CD14-positive monocyte (primary cell): ENCODE measurements around the gene EPHA8. TPM values are rescaled to one million over a fixed set of nuclear protein-coding genes. Genes with fewer than 3 reads are reported as not detected.

Source experiments
- DNase-seq, 3 donors: peaks; one replicate each; pipeline ENCODE4 v3.0.0-alpha.2; 2011 to 2022
- H2AFZ ChIP-seq: 2 replicates; pipeline ENCODE4 v1.6.0; 2012; ENCODE audit warnings: mild to moderate bottlenecking, low read depth, low read length, inconsistent platforms; ENCODE audit not compliant: insufficient read depth, poor library complexity, severe bottlenecking
- H3K27ac ChIP-seq, 2 donors: 1 replicate in 1 of 2; 2 replicates in 1 of 2; pipeline ENCODE4 v1.5.1; 2012 to 2013; ENCODE audit warnings: low read length in 2 of 2, control low read depth in 1 of 2, inconsistent platforms in 1 of 2, low read depth in 1 of 2, mild to moderate bottlenecking in 1 of 2
- H3K27me3 ChIP-seq, 2 donors: one replicate each; pipeline versions ENCODE4 v1.6.0 to v1.6.1; 2011 to 2013; ENCODE audit warnings: low read length in 2 of 2; ENCODE audit not compliant: control insufficient read depth in 2 of 2, insufficient read depth in 2 of 2
- H3K36me3 ChIP-seq, 2 donors: replicated peaks in 1 of 2; 1 replicate in 1 of 2; 2 replicates in 1 of 2; pipeline versions ENCODE4 v1.5.1 to v1.6.1; 2012 to 2013; ENCODE audit warnings: low read length in 2 of 2, control low read depth in 1 of 2, inconsistent platforms in 1 of 2, mild to moderate bottlenecking in 1 of 2; ENCODE audit not compliant: insufficient read depth in 2 of 2, control insufficient read depth in 1 of 2
- H3K4me1 ChIP-seq, 2 donors: 1 replicate in 1 of 2; 2 replicates in 1 of 2; pipeline versions ENCODE4 v1.5.1 to v1.6.1; 2012 to 2013; ENCODE audit warnings: low read length in 2 of 2, control low read depth in 1 of 2, inconsistent platforms in 1 of 2, mild to moderate bottlenecking in 1 of 2, moderate library complexity in 1 of 2; ENCODE audit not compliant: insufficient read depth in 2 of 2, control insufficient read depth in 1 of 2
- H3K4me2 ChIP-seq: replicated peaks from 2 replicates; pipeline ENCODE3; 2012; ENCODE audit warnings: low read length, moderate library complexity, mild to moderate bottlenecking; ENCODE audit not compliant: poor library complexity, severe bottlenecking; ENCODE audit errors: extremely low read depth
- H3K4me3 ChIP-seq, 3 experiments: fragments of 200-600 bp in 1 of 3; sonication (generic) in 1 of 3; replicated peaks in 1 of 3; 1 replicate in 2 of 3; 2 replicates in 1 of 3; pipeline ENCODE4 v1.5.1; 2011 to 2013; ENCODE audit warnings: low read length in 3 of 3, mild to moderate bottlenecking in 3 of 3, control low read depth in 2 of 3, low read depth in 2 of 3, inconsistent platforms in 1 of 3, moderate library complexity in 1 of 3
- H3K79me2 ChIP-seq: 2 replicates; pipeline ENCODE4 v1.6.0; 2012; ENCODE audit warnings: mild to moderate bottlenecking, control low read depth, inconsistent platforms, low read length, moderate library complexity; ENCODE audit not compliant: insufficient read depth
- H3K9ac ChIP-seq: 2 replicates; pipeline ENCODE4 v1.6.0; 2017; ENCODE audit warnings: low read length, mild to moderate bottlenecking; ENCODE audit not compliant: insufficient read depth, poor library complexity, severe bottlenecking
- H3K9me3 ChIP-seq, 2 donors: replicated peaks in 1 of 2; 1 replicate in 1 of 2; 2 replicates in 1 of 2; pipeline versions ENCODE4 v1.5.1 to v1.6.1; 2012 to 2013; ENCODE audit warnings: low read length in 2 of 2, control low read depth in 1 of 2; ENCODE audit not compliant: control insufficient read depth in 1 of 2, insufficient read depth in 1 of 2
- H4K20me1 ChIP-seq: 2 replicates; pipeline ENCODE4 v1.6.0; 2012; ENCODE audit warnings: mild to moderate bottlenecking, low read length, control low read depth, moderate library complexity; ENCODE audit not compliant: insufficient read depth
- H3K27ac Mint-ChIP-seq, 7 donors: one replicate each; pipeline ENCODE4 v1.8.0; 2020; ENCODE audit warnings: mild to moderate bottlenecking in 7 of 7, mixed read lengths in 7 of 7, moderate library complexity in 6 of 7, inconsistent platforms in 2 of 7
- H3K27me3 Mint-ChIP-seq, 3 donors: one replicate each; pipeline ENCODE4 v1.8.0; 2021 to 2022; ENCODE audit warnings: low read depth in 3 of 3, mild to moderate bottlenecking in 3 of 3, mixed read lengths in 3 of 3, moderate library complexity in 3 of 3, inconsistent platforms in 1 of 3
- H3K36me3 Mint-ChIP-seq, 2 donors: one replicate each; pipeline ENCODE4 v1.8.0; 2020; ENCODE audit warnings: mixed read lengths in 2 of 2, inconsistent platforms in 1 of 2, mild to moderate bottlenecking in 1 of 2
- H3K4me1 Mint-ChIP-seq: one replicate; pipeline ENCODE4 v1.8.0; 2020; ENCODE audit warnings: mild to moderate bottlenecking, mixed read lengths
- H3K4me3 Mint-ChIP-seq, 2 donors: one replicate each; pipeline ENCODE4 v1.8.0; 2020; ENCODE audit warnings: mild to moderate bottlenecking in 2 of 2, mixed read lengths in 2 of 2, moderate library complexity in 1 of 2
- H3K9me3 Mint-ChIP-seq, 7 donors: one replicate each; pipeline ENCODE4 v1.8.0; 2020 to 2022; ENCODE audit warnings: mixed read lengths in 7 of 7, mild to moderate bottlenecking in 6 of 7, moderate library complexity in 6 of 7, inconsistent platforms in 2 of 7
- CTCF ChIP-seq: fragments of 200-600 bp; IDR thresholded peaks from one replicate; pipeline ENCODE4 v1.8.0; 2022; ENCODE audit warnings: antibody characterized with exemption, mild to moderate bottlenecking
- WGBS: methylation state at CpG from one replicate; pipeline ENCODE4 v1.1.5; 2013; ENCODE audit warnings: missing lambda C conversion rate; ENCODE audit not compliant: insufficient coverage; 5-methylcytosine and 5-hydroxymethylcytosine counted together
- intact Hi-C, 2 donors: fragments of 100-400 bp; cut with micrococcal nuclease; formaldehyde crosslinking; loops; one replicate each; pipeline versions ENCODE4 v1.15.0 to v1.15.1; 2023
- polyA plus RNA-seq, 3 donors: library from polyadenylated mRNA; depleted of rRNA in 1 of 3; unstranded in 2 of 3; stranded (reverse) in 1 of 3; fragments of 300-500 nt in 2 of 3; fragments of >200 nt in 1 of 3; fragmentation: Illumina TruSeq in 2 of 3; gene quantifications; 1 replicate in 2 of 3; 2 replicates in 1 of 3; pipeline ENCODE4 v1.2.3, GENCODE V29; 2012 to 2021

Gene EPHA8
- polyA plus RNA-seq, 3 donors: 0.04 TPM; not detected in 2

GRCh38 chr1:22600817-22601605, 37.7 kb downstream of the EPHA8 start:
- Mint-ChIP-seq H3K27me3 (peaks cover 1 to 3% (median 3%) of the 10 kb centered on the region in 3 donors), H3K27ac (no peak overlapping the region), H3K9me3 (no peaks in the 10 kb centered on the region), H3K4me3 (no peak overlapping the region), H3K4me1 (no peaks in the 10 kb centered on the region), H3K36me3 (no peaks in the 10 kb centered on the region)
- peaks cover 0 to 1% of the 10 kb centered on the region in 2 donors for H3K27me3 ChIP-seq
- no peaks in the 10 kb centered on the region for H3K79me2 ChIP-seq
- DNase-seq: no peak
- intact Hi-C loops: no loop called here
- H3K4me1 ChIP-seq: no peaks in the 10 kb centered on the region
- no peaks in the 10 kb centered on the region for H4K20me1 ChIP-seq
- no peak overlapping the region for H3K4me2 ChIP-seq
- 91% methylated on average over 37 of the region's 39 CpGs for WGBS
- H3K4me3 ChIP-seq: no peak overlapping the region
- no peak overlapping the region for H3K9ac ChIP-seq
- H3K9me3 ChIP-seq: no peaks in the 10 kb centered on the region
- H3K27ac ChIP-seq: no peak overlapping the region
- no peaks in the 10 kb centered on the region for H3K36me3 ChIP-seq
- TF ChIP-seq CTCF: no peak
- no peak overlapping the region for H2AFZ ChIP-seq

- Histone ChIP-seq H3K9me3 (no peaks in the 10 kb centered on the region), H3K4me2 (no peak overlapping the region), H3K4me1 (no peaks in the 10 kb centered on the region), H3K4me3 (no peak overlapping the region), H2AFZ (no peak overlapping the region), H3K27ac (no peak overlapping the region), H3K27me3 (peaks cover 0 to 3% of the 10 kb centered on the region in 2 donors), H3K79me2 (no peaks in the 10 kb centered on the region), H3K36me3 (no peaks in the 10 kb centered on the region), H4K20me1 (no peaks in the 10 kb centered on the region), H3K9ac (no peak overlapping the region)
- no peak for TF ChIP-seq CTCF
- H3K9me3 Mint-ChIP-seq: no peaks in the 10 kb centered on the region
- H3K27ac Mint-ChIP-seq: no peak overlapping the region
- H3K27me3 Mint-ChIP-seq: peaks cover 4 to 6% (median 6%) of the 10 kb centered on the region in 3 donors
- no peak overlapping the region for H3K4me3 Mint-ChIP-seq
- DNase-seq: no peak
- intact Hi-C loops: no loop called here
- H3K36me3 Mint-ChIP-seq: no peaks in the 10 kb centered on the region
- WGBS: 92% methylated on average over 10 of the region's 12 CpGs
- H3K4me1 Mint-ChIP-seq: no peaks in the 10 kb centered on the region
Observed at GRCh38 chr1:22601610-22602009, 38.3 kb downstream of the EPHA8 start.
